GM10266 (cell line): ENCODE data around the gene FOSL2.

Experiments used
- DNase-seq: peaks from one replicate; pipeline ENCODE4 v3.0.0; 2012; ENCODE audit errors: extremely low spot score
- TF ChIP-seq, protein P1 (sequence below): IDR thresholded peaks from 2 replicates; pipeline ENCODE4 v1.5.1; 2012; ENCODE audit warnings: mild to moderate bottlenecking, low read depth; ENCODE audit not compliant: control insufficient read depth, insufficient read depth; ENCODE audit errors: missing control alignments

Gene FOSL2

GRCh38 chr2:28434600-28434989 is 41.9 kb downstream of the FOSL2 start:
- no peak for DNase-seq
- TF ChIP-seq, protein P1, sequence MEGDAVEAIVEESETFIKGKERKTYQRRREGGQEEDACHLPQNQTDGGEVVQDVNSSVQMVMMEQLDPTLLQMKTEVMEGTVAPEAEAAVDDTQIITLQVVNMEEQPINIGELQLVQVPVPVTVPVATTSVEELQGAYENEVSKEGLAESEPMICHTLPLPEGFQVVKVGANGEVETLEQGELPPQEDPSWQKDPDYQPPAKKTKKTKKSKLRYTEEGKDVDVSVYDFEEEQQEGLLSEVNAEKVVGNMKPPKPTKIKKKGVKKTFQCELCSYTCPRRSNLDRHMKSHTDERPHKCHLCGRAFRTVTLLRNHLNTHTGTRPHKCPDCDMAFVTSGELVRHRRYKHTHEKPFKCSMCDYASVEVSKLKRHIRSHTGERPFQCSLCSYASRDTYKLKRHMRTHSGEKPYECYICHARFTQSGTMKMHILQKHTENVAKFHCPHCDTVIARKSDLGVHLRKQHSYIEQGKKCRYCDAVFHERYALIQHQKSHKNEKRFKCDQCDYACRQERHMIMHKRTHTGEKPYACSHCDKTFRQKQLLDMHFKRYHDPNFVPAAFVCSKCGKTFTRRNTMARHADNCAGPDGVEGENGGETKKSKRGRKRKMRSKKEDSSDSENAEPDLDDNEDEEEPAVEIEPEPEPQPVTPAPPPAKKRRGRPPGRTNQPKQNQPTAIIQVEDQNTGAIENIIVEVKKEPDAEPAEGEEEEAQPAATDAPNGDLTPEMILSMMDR = no peak

DNA sequence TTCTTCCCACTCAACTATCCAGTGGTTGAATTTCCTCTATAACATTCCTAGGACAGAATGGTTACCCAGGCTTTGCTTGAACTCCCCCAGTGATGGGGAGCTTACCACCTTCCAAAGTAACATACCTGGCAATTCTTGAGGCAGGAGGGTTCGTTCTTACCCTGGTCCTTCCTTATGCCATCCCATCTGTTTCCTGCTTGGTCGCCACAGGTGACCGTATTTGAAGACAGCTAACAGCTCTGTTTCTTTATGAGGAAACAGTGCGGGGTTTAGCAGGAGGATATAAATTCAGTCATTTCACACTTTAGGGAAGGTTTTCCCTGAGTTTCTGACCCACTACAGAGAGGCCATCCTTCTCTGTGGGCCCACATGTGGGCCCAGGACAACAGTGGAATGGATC is 42.6 kb downstream of the FOSL2 start:
- TF ChIP-seq, protein P1 = no peak
- no peak for DNase-seq

DNA sequence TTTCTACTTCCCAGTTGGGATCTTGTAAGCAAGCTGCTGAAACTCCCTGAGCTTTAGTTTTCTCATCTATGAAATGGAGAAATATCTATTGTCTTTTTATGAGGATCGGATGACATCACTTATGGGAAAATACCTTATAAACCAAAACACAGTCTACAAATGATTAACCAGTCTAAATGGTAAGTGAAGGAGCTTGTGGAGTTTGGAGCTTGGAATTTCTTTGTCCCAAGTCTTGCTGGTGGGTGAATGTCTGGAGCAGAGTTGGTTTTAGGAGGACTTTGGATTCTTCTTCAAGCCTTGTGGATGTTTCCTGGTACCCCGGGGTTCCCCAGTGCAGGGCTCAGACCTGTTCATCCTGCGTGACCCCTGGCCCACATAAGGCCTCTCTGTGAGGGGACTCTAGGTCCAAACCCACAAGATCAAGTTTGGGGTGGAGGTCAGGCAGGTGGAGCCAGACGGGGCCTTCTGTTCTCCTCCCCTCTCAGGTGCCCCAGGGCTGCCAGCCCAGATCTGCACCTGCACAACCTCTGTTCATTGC is 43.2 kb downstream of the FOSL2 start:
- TF ChIP-seq, protein P1 = no peak
- DNase-seq = no peak

- TF ChIP-seq, protein P1 = no peak
- DNase-seq = no peak
These were observed 43.9 kb downstream of the FOSL2 start for GRCh38 chr2:28436525-28437051.

DNA sequence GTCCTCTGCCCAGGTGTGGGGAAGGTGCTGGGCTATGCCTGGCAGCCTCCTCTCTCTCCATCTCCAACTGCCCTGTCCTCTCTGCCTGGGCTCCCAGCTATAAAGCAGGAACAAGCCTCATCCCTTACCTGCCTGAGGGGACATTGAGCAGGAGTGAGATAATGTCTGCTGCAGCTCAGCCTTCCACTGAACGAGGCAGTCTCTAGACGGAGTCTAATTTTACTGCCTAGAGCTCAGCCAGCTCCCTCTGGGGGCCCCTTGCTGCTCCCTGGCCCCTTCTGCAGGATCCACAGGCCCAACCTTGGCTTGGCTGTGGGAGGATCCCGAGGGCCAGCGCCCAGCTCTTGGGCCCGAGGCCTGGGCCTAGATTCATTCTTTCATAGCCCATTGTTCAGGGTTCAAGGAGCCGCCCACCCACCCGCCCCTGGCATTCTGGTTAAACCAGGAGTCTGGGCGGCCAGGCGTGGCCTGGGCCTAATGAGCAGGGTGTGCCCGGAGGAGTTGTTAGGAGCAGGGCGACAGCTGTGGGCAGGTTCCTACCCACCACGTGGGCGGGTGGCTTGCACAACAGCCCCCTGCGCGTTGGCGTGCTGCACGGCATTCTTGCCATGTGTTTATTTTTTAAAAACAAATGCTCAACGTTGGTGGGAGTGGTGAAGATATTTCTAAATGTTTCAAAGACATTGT is 44.6 kb downstream of the FOSL2 start:
- TF ChIP-seq, protein P1 = no peak
- DNase-seq = no peak

GRCh38 chr2:28437918-28438317 is 45.3 kb downstream of the FOSL2 start:
- TF ChIP-seq, protein P1 = no peak

DNA sequence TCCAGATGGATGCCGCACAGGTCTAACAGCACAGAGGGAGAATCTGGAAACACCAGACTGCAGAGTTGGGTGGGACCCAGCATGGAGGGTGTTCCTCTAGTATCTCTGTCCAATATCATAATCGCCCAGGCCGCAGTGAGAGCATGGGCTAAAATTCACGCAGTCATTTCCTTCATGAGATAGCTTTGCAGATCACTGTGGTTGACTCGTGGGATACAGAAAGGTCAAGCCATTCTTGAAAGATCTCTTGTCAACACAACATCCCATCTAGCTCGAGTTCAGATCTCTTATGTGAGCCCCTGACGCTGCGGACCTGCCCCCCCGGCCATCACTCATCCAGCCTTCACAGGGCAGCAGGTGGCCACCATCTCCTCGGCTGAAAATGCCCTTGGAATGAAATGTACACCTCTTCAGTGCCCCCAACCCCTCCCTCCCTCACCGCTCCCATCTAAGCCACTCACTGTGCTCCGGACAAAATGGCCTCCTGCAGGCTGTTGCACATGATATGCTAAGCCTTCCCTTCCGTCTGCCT is 45.9 kb downstream of the FOSL2 start:
- DNase-seq = no peak
- TF ChIP-seq, protein P1 = no peak

More at GRCh38 chr2:28437918-28438317, 45.3 kb downstream of the FOSL2 start:
- no peak for DNase-seq
